H1 (cell line): Measurements from ENCODE around the gene RTP2. TPM values are rescaled to one million over a fixed set of nuclear protein-coding genes. Genes with fewer than 3 reads are reported as not detected.

Experiments
- CTCF ChIA-PET: fragments of 300-600 bp; sonication (Branson Sonifier 250); formaldehyde crosslinking; loops from one replicate; lab custom pipeline; 2021; ENCODE audit not compliant: partially characterized antibody; lab: Charles Lee
- POLR2A ChIA-PET: fragments of 300-600 bp; sonication (Branson Sonifier 250); formaldehyde crosslinking; loops from one replicate; lab custom pipeline; 2021; ENCODE audit warnings: inconsistent platforms; ENCODE audit not compliant: partially characterized antibody; lab: Charles Lee
- DNase-seq, 2 experiments: peaks; one replicate each; pipeline versions ENCODE4 v3.0.0 to v3.0.0-alpha.2; 2010 to 2022; ENCODE audit warnings: low spot score in 2 of 2, low read depth in 1 of 2, mixed read lengths in 1 of 2
- FAIRE-seq: peaks from 2 replicates; lab custom pipeline; 2011; peaks lifted over from hg19 to GRCh38; lab: Jason Lieb, UNC
- H2AFZ ChIP-seq: 2 replicates; pipeline ENCODE4 v1.8.1; 2012; ENCODE audit warnings: low read length, inconsistent platforms
- H2AK5ac ChIP-seq: 2 replicates; pipeline ENCODE4 v1.6.1; 2013; ENCODE audit warnings: low read depth, low read length
- H2BK120ac ChIP-seq: replicated peaks from 2 replicates; pipeline ENCODE3; 2013; ENCODE audit warnings: low read depth, low read length, inconsistent platforms
- H2BK12ac ChIP-seq: 2 replicates; pipeline ENCODE4 v1.6.1; 2013; ENCODE audit warnings: low read depth, low read length
- H2BK15ac ChIP-seq: 2 replicates; pipeline ENCODE4 v1.6.1; 2013; ENCODE audit warnings: low read length
- H2BK20ac ChIP-seq: 2 replicates; pipeline ENCODE4 v1.6.1; 2013; ENCODE audit warnings: low read length
- H2BK5ac ChIP-seq: 2 replicates; pipeline ENCODE4 v1.6.1; 2013; ENCODE audit warnings: low read depth, low read length
- H3K14ac ChIP-seq: 2 replicates; pipeline ENCODE4 v1.6.1; 2013; ENCODE audit warnings: inconsistent platforms; ENCODE audit not compliant: insufficient read length
- H3K18ac ChIP-seq: 2 replicates; pipeline ENCODE4 v1.6.1; 2013; ENCODE audit warnings: low read length; ENCODE audit errors: extremely low read depth
- H3K23ac ChIP-seq: 2 replicates; pipeline ENCODE4 v1.6.1; 2013; ENCODE audit warnings: inconsistent platforms; ENCODE audit not compliant: insufficient read length
- H3K23me2 ChIP-seq: 2 replicates; pipeline ENCODE4 v1.6.1; 2013; ENCODE audit warnings: low read depth, low read length
- H3K27ac ChIP-seq: 2 replicates; pipeline ENCODE4 v1.6.1; 2011; ENCODE audit warnings: low read depth, low read length, inconsistent platforms
- H3K27me3 ChIP-seq, 4 experiments: replicated peaks in 1 of 4; 1 replicate in 1 of 4; 2 replicates in 3 of 4; pipeline versions ENCODE4 v1.6.1 to v1.8.1; 2011 to 2013; ENCODE audit warnings: low read length in 3 of 4, mild to moderate bottlenecking in 3 of 4, inconsistent platforms in 2 of 4, mixed read lengths in 2 of 4, moderate library complexity in 1 of 4; ENCODE audit not compliant: control insufficient read depth in 3 of 4, insufficient read depth in 3 of 4; ENCODE audit errors: extremely low read depth in 1 of 4
- H3K36me3 ChIP-seq, 4 experiments: 2 replicates each; pipeline versions ENCODE4 v1.6.1 to v1.8.1; 2011 to 2013; ENCODE audit warnings: mild to moderate bottlenecking in 4 of 4, low read length in 3 of 4, moderate library complexity in 2 of 4, control low read depth in 1 of 4, inconsistent platforms in 1 of 4; ENCODE audit not compliant: insufficient read depth in 4 of 4, control insufficient read depth in 2 of 4
- H3K4ac ChIP-seq: replicated peaks from 2 replicates; pipeline ENCODE3; 2013; ENCODE audit warnings: low read length, low read depth, mixed read lengths, inconsistent platforms; ENCODE audit not compliant: insufficient read length
- H3K4me1 ChIP-seq, 4 experiments: replicated peaks in 1 of 4; 1 replicate in 1 of 4; 2 replicates in 3 of 4; pipeline versions ENCODE4 v1.6.1 to v1.8.1; 2011 to 2013; ENCODE audit warnings: low read length in 3 of 4, inconsistent platforms in 2 of 4, mixed read lengths in 1 of 4; ENCODE audit not compliant: insufficient read depth in 4 of 4, control insufficient read depth in 3 of 4
- H3K4me2 ChIP-seq, 2 experiments: 2 replicates each; pipeline versions ENCODE4 v1.6.1 to v1.8.1; 2011 to 2013; ENCODE audit warnings: low read depth in 2 of 2, low read length in 2 of 2, control low read depth in 1 of 2, inconsistent platforms in 1 of 2, mild to moderate bottlenecking in 1 of 2; ENCODE audit not compliant: insufficient read depth in 1 of 2
- H3K4me3 ChIP-seq, 4 experiments: fragments of 200-600, 300-600 bp in 1 of 4; sonication (generic), shearing (Covaris generic), sonication (Bioruptor Twin) in 1 of 4; 2 replicates each; pipeline versions ENCODE4 v1.5.1 to v1.8.1; 2011 to 2016; ENCODE audit warnings: low read length in 4 of 4, low read depth in 3 of 4, control low read depth in 2 of 4, inconsistent platforms in 2 of 4, mild to moderate bottlenecking in 2 of 4, mixed read lengths in 1 of 4, moderate library complexity in 1 of 4; ENCODE audit not compliant: insufficient read depth in 2 of 4; ENCODE audit errors: extremely low read depth in 1 of 4
- H3K56ac ChIP-seq: replicated peaks from 2 replicates; pipeline ENCODE3; 2013; ENCODE audit warnings: low read depth, mild to moderate bottlenecking, mixed read lengths, low read length, inconsistent platforms; ENCODE audit not compliant: insufficient read length
- H3K79me1 ChIP-seq: 2 replicates; pipeline ENCODE4 v1.6.1; 2013; ENCODE audit warnings: low read depth, low read length, control low read depth
- H3K79me2 ChIP-seq, 2 experiments: 2 replicates each; pipeline versions ENCODE4 v1.6.1 to v1.8.1; 2012 to 2013; ENCODE audit warnings: low read length in 2 of 2, mild to moderate bottlenecking in 2 of 2, inconsistent platforms in 1 of 2; ENCODE audit not compliant: insufficient read depth in 2 of 2, control insufficient read depth in 1 of 2
- H3K9ac ChIP-seq, 4 experiments: replicated peaks in 1 of 4; 1 replicate in 1 of 4; 2 replicates in 3 of 4; pipeline versions ENCODE4 v1.6.1 to v1.8.1; 2011 to 2013; ENCODE audit warnings: low read depth in 3 of 4, low read length in 3 of 4, control low read depth in 2 of 4, mild to moderate bottlenecking in 2 of 4, moderate library complexity in 2 of 4, inconsistent platforms in 1 of 4; ENCODE audit errors: extremely low read depth in 1 of 4
- H3K9me3 ChIP-seq, 2 experiments: 2 replicates each; pipeline versions ENCODE4 v1.6.1 to v1.8.1; 2012 to 2013; ENCODE audit warnings: mild to moderate bottlenecking in 2 of 2, moderate library complexity in 2 of 2, control low read depth in 1 of 2, inconsistent platforms in 1 of 2, low read depth in 1 of 2, low read length in 1 of 2, mixed read lengths in 1 of 2; ENCODE audit not compliant: insufficient read depth in 2 of 2
- H4K20me1 ChIP-seq, 2 experiments: replicated peaks in 1 of 2; 2 replicates each; pipeline versions ENCODE3 to v1.8.1; 2011 to 2013; ENCODE audit warnings: inconsistent platforms in 2 of 2, low read length in 2 of 2, mild to moderate bottlenecking in 1 of 2; ENCODE audit not compliant: insufficient read depth in 2 of 2, control insufficient read depth in 1 of 2
- H4K5ac ChIP-seq: 2 replicates; pipeline ENCODE4 v1.6.1; 2013; ENCODE audit warnings: low read length, low read depth, mixed read lengths, inconsistent platforms; ENCODE audit not compliant: insufficient read length
- H4K8ac ChIP-seq: 2 replicates; pipeline ENCODE4 v1.8.0; 2013; ENCODE audit warnings: mild to moderate bottlenecking, moderate library complexity, low read length, inconsistent platforms; ENCODE audit not compliant: insufficient read depth; ENCODE audit errors: extremely low read depth
- H4K91ac ChIP-seq: replicated peaks from 2 replicates; pipeline ENCODE3; 2013; ENCODE audit warnings: low read length, mixed read lengths, inconsistent platforms; ENCODE audit not compliant: insufficient read length
- CREB1 ChIP-seq: IDR thresholded peaks from 2 replicates; pipeline ENCODE4 v1.6.1; 2012; ENCODE audit warnings: inconsistent platforms
- EGR1 ChIP-seq: IDR thresholded peaks from 2 replicates; pipeline ENCODE4 v1.6.1; 2011; ENCODE audit warnings: low read depth, low read length, borderline replicate concordance
- FOSL1 ChIP-seq: IDR thresholded peaks from 2 replicates; pipeline ENCODE4 v1.6.1; 2011; ENCODE audit warnings: mild to moderate bottlenecking, low read depth, low read length, moderate library complexity; ENCODE audit not compliant: insufficient read depth
- GTF2F1 ChIP-seq: IDR thresholded peaks from 2 replicates; pipeline ENCODE4 v1.6.1; 2012; ENCODE audit warnings: low read depth, low read length, improper control_type of control experiment, borderline replicate concordance
- KDM4A ChIP-seq: IDR thresholded peaks from one replicate; pipeline ENCODE4 v1.7.1; 2012; ENCODE audit warnings: low read depth, mild to moderate bottlenecking, moderate library complexity, low read length, inconsistent platforms; ENCODE audit not compliant: severe bottlenecking
- KDM5A ChIP-seq: fragments of 200-600 bp; IDR thresholded peaks from 2 replicates; pipeline ENCODE4 v1.7.1; 2012; ENCODE audit warnings: mild to moderate bottlenecking, low read length, inconsistent platforms, mixed read lengths
- NANOG ChIP-seq: IDR thresholded peaks from 2 replicates; pipeline ENCODE4 v1.6.1; 2011; ENCODE audit warnings: low read length, low read depth, mild to moderate bottlenecking, inconsistent platforms; ENCODE audit not compliant: insufficient read depth, poor library complexity, severe bottlenecking
- NRF1 ChIP-seq: IDR thresholded peaks from 2 replicates; pipeline ENCODE4 v1.6.1; 2011; ENCODE audit warnings: mild to moderate bottlenecking, low read depth, low read length, improper control_type of control experiment
- POLR2A ChIP-seq, 2 experiments: IDR thresholded peaks; 1 replicate in 1 of 2; 2 replicates in 1 of 2; pipeline ENCODE4 v1.6.1; 2011; ENCODE audit warnings: low read depth in 2 of 2, low read length in 2 of 2, mild to moderate bottlenecking in 2 of 2; ENCODE audit errors: control extremely low read depth in 1 of 2
- RAD21 ChIP-seq, 2 experiments: IDR thresholded peaks in 1 of 2; conservative IDR thresholded peaks in 1 of 2; 2 replicates each; pipeline ENCODE4 v1.6.1; 2011; ENCODE audit warnings: low read depth in 2 of 2, low read length in 2 of 2, improper control_type of control experiment in 1 of 2, inconsistent platforms in 1 of 2, mild to moderate bottlenecking in 1 of 2, moderate library complexity in 1 of 2
- RBBP5 ChIP-seq: IDR thresholded peaks from 2 replicates; pipeline ENCODE4 v1.7.1; 2012; ENCODE audit warnings: low read depth, mild to moderate bottlenecking, inconsistent platforms, low read length, moderate library complexity, borderline replicate concordance
- SIX5 ChIP-seq: IDR thresholded peaks from 2 replicates; pipeline ENCODE4 v1.6.1; 2011; ENCODE audit warnings: mild to moderate bottlenecking, low read depth, low read length
- SRF ChIP-seq: IDR thresholded peaks from 2 replicates; pipeline ENCODE4 v1.6.1; 2011; ENCODE audit warnings: mild to moderate bottlenecking, low read depth, low read length, moderate library complexity
- SUZ12 ChIP-seq: fragments of 200-600 bp; sonication (generic); IDR thresholded peaks from 2 replicates; pipeline ENCODE4 v1.6.1; 2012; ENCODE audit warnings: mild to moderate bottlenecking, inconsistent platforms, low read length, moderate library complexity, mixed read lengths
- WGBS, 2 experiments: shearing (Covaris generic) in 1 of 2; methylation state at CpG; one replicate each; pipeline versions ENCODE4 v1.1.6 to v1.1.7; 2013 to 2015; ENCODE audit warnings: low lambda C conversion rate in 2 of 2, mixed read lengths in 2 of 2, inconsistent platforms in 1 of 2, low coverage in 1 of 2, missing lambda C conversion rate in 1 of 2; ENCODE audit not compliant: insufficient replicate concordance in 2 of 2, insufficient coverage in 1 of 2, insufficient read length in 1 of 2; ENCODE audit errors: extremely low coverage in 1 of 2, missing lambda C conversion rate in 1 of 2; 5-methylcytosine and 5-hydroxymethylcytosine counted together
- polyA plus RNA-seq, 7 experiments: library from polyadenylated mRNA; depleted of rRNA in 3 of 7; stranded (reverse) in 5 of 7; unstranded in 2 of 7; fragments of >200 nt in 5 of 7; fragments of 200-250 nt in 2 of 7; gene quantifications; 1 replicate in 5 of 7; 2 replicates in 1 of 7; 4 replicates in 1 of 7; pipeline versions ENCODE4 v1.2.1 to v1.2.3, GENCODE V29; 2011 to 2013; ENCODE audit warnings: missing spikeins in 2 of 7, mixed read lengths in 2 of 7
- total RNA-seq: library from RNA; stranded (reverse); fragmentation: NEBNext Ultra II Directional; extraction: Animal tissue kit (Norgen Biotek cat#: 25700); gene quantifications from 2 replicates; pipeline ENCODE4 v1.2.1, GENCODE V29; 2021

RTP2 gene
- total and polyA plus RNA-seq, 2 of the 8 experiments (the other 6 are each of a cell fraction or from before 2014, with no cell fraction given), result not detected

DNA sequence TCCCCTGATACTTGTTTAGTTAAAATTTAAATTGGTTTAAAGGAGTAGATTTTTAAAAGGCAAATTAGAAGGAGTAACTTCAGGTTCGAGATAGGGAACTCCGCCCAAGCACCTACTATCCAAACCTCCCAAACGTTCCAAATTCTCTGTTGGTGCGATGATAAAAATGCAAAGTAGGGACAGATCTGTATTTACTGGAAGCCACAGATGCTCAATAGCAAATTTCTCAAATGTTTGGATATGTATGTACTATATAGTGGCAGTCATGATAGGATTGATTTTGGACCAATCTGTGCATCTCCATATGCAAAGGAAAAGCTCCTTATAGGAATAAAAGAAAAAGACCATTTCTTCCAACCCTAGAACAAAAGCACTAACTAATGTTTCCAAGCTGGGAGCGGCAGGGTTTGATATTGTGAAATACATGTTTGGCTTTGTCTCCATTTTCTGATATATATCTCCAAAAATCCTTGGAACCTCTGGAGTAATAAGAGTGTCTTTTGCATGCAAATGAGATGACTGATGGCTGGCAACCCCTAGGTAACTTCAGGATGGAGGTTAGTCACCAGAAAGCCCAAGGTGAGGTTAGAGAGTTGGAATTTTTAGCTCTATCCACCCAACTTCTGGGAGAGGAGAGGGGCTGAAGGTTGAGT, 15.6 kb downstream of the RTP2 start:
- CTCF ChIA-PET, result interaction anchor here (1.0 to 20.1 kb wide), 5 partner anchors 14 to 368 kb away, joined by 3 to 947 read pairs (median 7); no protein-coding TSS in a partner anchor
- 87% methylated on average over 5 of the region's 5 CpGs; no CpG with 5 or more reads in 1 of the 2 experiments for WGBS, 2 experiments
- TF ChIP-seq KDM5A, result no peak
- TF ChIP-seq GTF2F1, result no peak
- no peak for TF ChIP-seq CREB1
- no peak for TF ChIP-seq KDM4A
- no peak for TF ChIP-seq SUZ12
- TF ChIP-seq SIX5, result no peak
- TF ChIP-seq NRF1, result no peak
- TF ChIP-seq FOSL1, result no peak
- TF ChIP-seq EGR1, result no peak
- no peak for TF ChIP-seq RBBP5
- TF ChIP-seq SRF, result no peak
- no peak for TF ChIP-seq RAD21 (IDR thresholded peaks at IDR 0.05 in 1 of 2, conservative IDR thresholded peaks at IDR 0.05 in 1 of 2; ENCODE audit: low read depth in 2 of 2, low read length in 2 of 2)
- no peak for TF ChIP-seq POLR2A (IDR thresholded peaks at IDR 0.05; ENCODE audit: control extremely low read depth in 1 of 2, low read depth in 2 of 2, low read length in 2 of 2)
- no peak for TF ChIP-seq NANOG

More for the DNA sequence above, 15.6 kb downstream of the RTP2 start:
- H3K4me2 ChIP-seq, result no peak overlapping the region
- H3K9ac ChIP-seq, result no peak overlapping the region
- H4K91ac ChIP-seq, result no peak overlapping the region
- H4K5ac ChIP-seq, result no peak overlapping the region
- H3K79me1 ChIP-seq, result no peaks in the 10 kb centered on the region
- POLR2A ChIA-PET, result no interaction called here
- FAIRE-seq, result no peak
- no peak overlapping the region for H2BK12ac ChIP-seq
- H3K23ac ChIP-seq, result no peak overlapping the region
- H2BK20ac ChIP-seq, result no peak overlapping the region
- no peak overlapping the region for H2AK5ac ChIP-seq
- H3K14ac ChIP-seq, result no peak overlapping the region
- H3K36me3 ChIP-seq, result no peaks in the 10 kb centered on the region
- no peak overlapping the region for H3K4me3 ChIP-seq
- H3K27me3 ChIP-seq, result no peaks in the 10 kb centered on the region
- no peaks in the 10 kb centered on the region for H3K23me2 ChIP-seq
- no peak overlapping the region for H2BK120ac ChIP-seq
- H3K27ac ChIP-seq, result no peak overlapping the region
- H3K79me2 ChIP-seq, result no peaks in the 10 kb centered on the region
- H3K56ac ChIP-seq, result no peak overlapping the region
- H3K4me1 ChIP-seq, result no peaks in the 10 kb centered on the region
- no peak overlapping the region for H3K18ac ChIP-seq
- H3K4ac ChIP-seq, result no peak overlapping the region
- no peak overlapping the region for H2AFZ ChIP-seq
- no peak overlapping the region for H4K8ac ChIP-seq
- H4K20me1 ChIP-seq, result no peaks in the 10 kb centered on the region
- H3K9me3 ChIP-seq, result peaks cover 3 to 7% of the 10 kb centered on the region in 2 experiments; a peak in 3 of 4 replicates
- H2BK15ac ChIP-seq, result no peak overlapping the region
- no peak overlapping the region for H2BK5ac ChIP-seq
- no peak for DNase-seq
